ENCODE results near the gene FAM135A. TPM values are rescaled to one million over a fixed set of nuclear protein-coding genes. Genes with fewer than 3 reads are reported as not detected.

Gene FAM135A
- total and polyA plus RNA-seq, 2 of the 8 experiments (the other 6 are each of a cell fraction or from before 2014, with no cell fraction given) = 17.4 to 35.7 TPM

- no peak overlapping the region for H4K5ac ChIP-seq (ENCODE audit: insufficient read length, low read depth, low read length)
- no peak overlapping the region for H3K14ac ChIP-seq (ENCODE audit: insufficient read length)
- no peak overlapping the region for H2BK12ac ChIP-seq (ENCODE audit: low read depth, low read length)
- no peak overlapping the region for H2BK15ac ChIP-seq (ENCODE audit: low read length)
- no peak overlapping the region for H2BK120ac ChIP-seq (replicated peaks; ENCODE audit: low read depth, low read length)
- no peak overlapping the region for H3K4me2 ChIP-seq (ENCODE audit: insufficient read depth in 1 of 2, low read depth in 2 of 2, low read length in 2 of 2)
- no peak for FAIRE-seq
- H3K9me3 ChIP-seq (ENCODE audit: insufficient read depth in 2 of 2, low read depth in 1 of 2, low read length in 1 of 2) = no peaks in the 10 kb centered on the region
- ChIA-PET CTCF (ENCODE audit: partially characterized antibody) (interaction anchor here (0.5 to 3.1 kb wide), 10 partner anchors 10 to 168 kb away, joined by 3 to 24 read pairs (median 3); no protein-coding TSS in a partner anchor), POLR2A (ENCODE audit: partially characterized antibody) (interaction anchor here (1.3 kb wide), 1 partner anchor 24 kb away, joined by 5 read pairs; the partner anchor contains the start of gene FAM135A)
- DNase-seq (ENCODE audit: low read depth in 1 of 2, low spot score in 2 of 2) = no peak
- H3K56ac ChIP-seq (replicated peaks; ENCODE audit: insufficient read length, low read depth, low read length) = no peak overlapping the region
- no peak overlapping the region for H2BK20ac ChIP-seq (ENCODE audit: low read length)
- TF ChIP-seq BCL11A (IDR thresholded peaks at IDR 0.05; ENCODE audit: low read depth in 2 of 2, low read length in 2 of 2) = no peak
- no peak for TF ChIP-seq GABPA (IDR thresholded peaks at IDR 0.05; ENCODE audit: borderline replicate concordance, insufficient read depth, low read length)
- H3K23me2 ChIP-seq (ENCODE audit: low read depth, low read length) = no peaks in the 10 kb centered on the region
- no peak overlapping the region for H2AK5ac ChIP-seq (ENCODE audit: low read depth, low read length)
- H3K79me1 ChIP-seq (ENCODE audit: low read depth, low read length) = no peaks in the 10 kb centered on the region
- H4K91ac ChIP-seq (replicated peaks; ENCODE audit: insufficient read length, low read length) = no peak overlapping the region
- no peak overlapping the region for H3K4ac ChIP-seq (replicated peaks; ENCODE audit: insufficient read length, low read depth, low read length)
- no peaks in the 10 kb centered on the region for H3K36me3 ChIP-seq (ENCODE audit: control insufficient read depth in 2 of 4, insufficient read depth in 4 of 4, low read length in 3 of 4)
- no peak overlapping the region for H2AFZ ChIP-seq (ENCODE audit: low read length)
- no peak overlapping the region for H2BK5ac ChIP-seq (ENCODE audit: low read depth, low read length)
- H3K18ac ChIP-seq (ENCODE audit: extremely low read depth, low read length) = no peak overlapping the region
- H4K8ac ChIP-seq (ENCODE audit: extremely low read depth, insufficient read depth, low read length) = no peak overlapping the region
- no peaks in the 10 kb centered on the region for H3K27me3 ChIP-seq (replicated peaks in 1 of 4; ENCODE audit: control insufficient read depth in 3 of 4, extremely low read depth in 1 of 4, insufficient read depth in 3 of 4, low read length in 3 of 4)
- H3K79me2 ChIP-seq (ENCODE audit: control insufficient read depth in 1 of 2, insufficient read depth in 2 of 2, low read length in 2 of 2) = no peaks in the 10 kb centered on the region
- no peaks in the 10 kb centered on the region for H4K20me1 ChIP-seq (replicated peaks in 1 of 2; ENCODE audit: control insufficient read depth in 1 of 2, insufficient read depth in 2 of 2, low read length in 2 of 2)
- H3K9ac ChIP-seq (replicated peaks in 1 of 4; ENCODE audit: extremely low read depth in 1 of 4, low read depth in 3 of 4, low read length in 3 of 4) = no peak overlapping the region
- no peak overlapping the region for H3K27ac ChIP-seq (ENCODE audit: low read depth, low read length)
- no peaks in the 10 kb centered on the region for H3K4me1 ChIP-seq (replicated peaks in 1 of 4; ENCODE audit: control insufficient read depth in 3 of 4, insufficient read depth in 4 of 4, low read length in 3 of 4)
- no peak overlapping the region for H3K4me3 ChIP-seq (ENCODE audit: extremely low read depth in 1 of 4, insufficient read depth in 2 of 4, low read depth in 3 of 4, low read length in 4 of 4)
- H3K23ac ChIP-seq (ENCODE audit: insufficient read length) = no peak overlapping the region
Measured at GRCh38 chr6:70389261-70389660, 24.0 kb upstream of the FAM135A start.

All from H1 (cell line).